GM21367 (cell line): Measurements from ENCODE around the gene GABPB1.
A peak's percentile ranks its signal among the peaks of the same experiment; 100 is the strongest.

Experiments used
- ATAC-seq: cut with Tn5 transposase; IDR thresholded peaks from one replicate; pipeline ENCODE4 v1.9.1; 2021; ENCODE audit not compliant: unreplicated experiment

Gene GABPB1

DNA sequence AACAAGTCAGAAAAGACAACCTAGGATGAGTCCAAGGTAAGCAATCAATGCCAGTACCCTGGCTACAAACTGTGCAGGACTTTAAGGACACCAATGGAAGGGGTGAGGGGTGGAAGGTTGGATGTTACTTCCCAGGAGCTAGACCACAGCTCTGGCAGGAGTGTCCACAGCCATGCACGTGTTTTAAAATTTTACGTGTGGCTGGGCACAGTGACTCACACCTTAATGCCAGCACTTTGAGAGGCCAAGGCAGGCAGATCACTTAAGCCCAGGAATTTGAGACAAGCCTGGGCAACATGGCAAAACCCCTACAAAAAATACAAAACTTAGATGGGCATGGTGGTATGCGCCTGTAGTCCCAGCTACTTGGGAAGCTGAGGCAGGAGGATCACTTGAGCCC lies 74.7 kb downstream of the GABPB1 start:
- no peak for ATAC-seq

DNA sequence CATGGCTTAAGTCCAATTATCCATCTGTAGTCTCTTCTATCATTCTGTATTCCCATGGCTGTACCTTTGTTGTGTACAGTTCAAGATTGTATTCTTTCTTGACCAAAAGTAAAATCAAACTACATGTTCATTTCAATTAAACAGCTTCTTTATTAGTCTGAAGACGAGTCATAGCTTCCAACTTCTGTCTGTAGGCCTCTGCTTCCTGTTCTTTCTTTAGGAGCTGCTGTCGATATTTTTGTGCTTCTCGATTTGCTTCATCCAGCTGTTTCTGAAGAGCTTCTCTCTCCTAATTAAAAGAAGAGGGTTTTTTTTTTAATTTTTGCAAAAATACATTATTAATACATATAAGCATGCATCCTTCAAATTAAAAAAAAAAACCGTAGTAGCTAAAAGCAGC lies 76.5 kb downstream of the GABPB1 start:
- no peak for ATAC-seq

DNA sequence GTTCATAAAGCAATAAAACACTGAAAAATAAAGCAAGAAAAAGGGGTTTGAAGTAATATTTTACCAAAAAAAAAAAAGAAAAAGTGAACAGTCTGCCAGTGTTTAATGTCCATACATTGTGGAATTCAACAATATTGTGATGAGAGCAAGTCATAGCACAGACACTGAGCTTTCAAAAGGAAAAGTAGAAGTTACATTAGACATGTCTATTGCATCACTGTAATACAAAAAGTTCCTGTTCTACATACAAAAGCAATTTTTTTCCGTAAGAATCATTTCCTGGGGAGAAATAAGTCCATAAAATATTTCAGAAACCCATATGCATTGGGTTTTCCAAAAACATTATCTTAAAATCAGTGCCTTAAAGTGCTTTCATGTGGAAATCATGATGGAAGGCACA lies 77.6 kb downstream of the GABPB1 start:
- no peak for ATAC-seq

DNA sequence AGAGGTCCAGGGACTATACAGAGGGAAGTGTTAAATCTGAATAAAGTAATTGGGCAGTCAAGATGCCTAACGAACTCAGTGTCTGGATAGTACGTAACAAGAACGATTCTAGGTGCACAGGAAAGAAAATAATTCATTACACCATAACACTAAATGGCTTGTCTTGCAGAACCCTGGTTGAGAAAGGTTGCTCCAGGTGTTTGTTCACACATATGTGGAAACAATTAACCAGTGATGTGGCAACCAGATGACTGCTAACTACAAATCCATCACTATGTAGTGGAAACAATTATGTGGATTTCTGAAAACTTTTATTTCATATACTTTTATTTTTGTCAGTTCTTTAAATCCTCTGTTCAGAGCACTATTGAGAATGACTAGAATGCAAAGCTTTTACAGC lies 79.1 kb downstream of the GABPB1 start:
- no peak for ATAC-seq

DNA sequence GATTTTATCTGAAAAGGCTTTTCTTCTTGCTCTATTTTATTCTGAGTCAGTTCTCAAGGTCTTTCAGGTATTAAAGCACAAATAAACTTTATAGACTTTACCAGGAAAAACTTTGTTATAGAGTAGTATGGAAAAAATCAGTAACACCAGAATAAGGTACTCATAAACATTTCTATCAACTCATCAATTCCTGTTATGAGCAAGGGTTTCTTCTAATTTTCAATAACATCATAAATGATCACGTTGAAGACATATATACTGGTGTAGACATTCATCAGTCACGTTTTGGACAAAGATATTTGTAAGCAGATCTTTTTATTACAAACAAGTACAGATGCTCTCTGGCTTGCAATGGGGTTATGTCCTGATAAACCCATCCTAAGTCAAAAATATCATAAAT lies 79.9 kb downstream of the GABPB1 start:
- no peak for ATAC-seq

DNA sequence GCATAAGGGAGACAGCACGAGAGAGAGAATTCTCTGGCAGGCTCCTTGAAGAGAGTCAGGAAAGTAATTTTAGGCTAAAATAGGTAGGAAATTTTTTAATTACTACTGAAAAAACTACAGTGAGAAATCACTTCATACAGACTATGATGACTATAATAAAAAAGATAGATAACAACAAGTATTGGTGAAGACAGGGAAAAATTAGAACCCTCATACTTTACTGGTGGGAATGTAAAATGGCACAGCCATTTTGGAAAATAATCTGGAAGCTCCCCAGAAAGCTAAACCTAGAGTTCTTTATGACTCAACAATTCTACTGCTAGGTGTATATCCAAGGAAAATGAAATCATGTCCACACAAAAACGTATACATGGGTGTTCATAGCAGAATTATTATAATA lies 87.4 kb downstream of the GABPB1 start:
- no peak for ATAC-seq

DNA sequence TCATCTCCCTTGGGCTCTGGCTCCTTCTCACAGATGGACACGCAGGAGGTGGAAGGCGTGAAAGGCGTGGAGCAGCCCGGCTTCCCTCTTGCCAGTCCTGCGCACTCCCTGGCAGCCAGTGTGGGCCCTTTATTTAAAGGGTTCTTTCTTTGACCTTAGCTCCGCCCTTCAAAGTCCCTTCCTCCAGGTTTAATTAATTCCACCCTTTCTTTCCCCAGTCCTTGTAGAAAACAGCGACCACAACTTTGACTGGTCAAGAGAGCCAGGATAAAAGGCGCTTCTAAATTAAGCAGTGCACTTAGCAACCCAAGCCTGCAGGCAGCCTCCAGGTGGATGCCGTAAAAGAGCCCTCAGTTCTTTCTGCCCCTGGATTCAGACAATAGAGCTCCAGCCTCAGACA lies 89.4 kb downstream of the GABPB1 start, which contains the start of gene HDC:
HDC (minus strand) TSS at position 107 of the 400 bp plus-strand sequence; CDS start at position 4, 103 bp downstream.
- ATAC-seq, result no peak

DNA sequence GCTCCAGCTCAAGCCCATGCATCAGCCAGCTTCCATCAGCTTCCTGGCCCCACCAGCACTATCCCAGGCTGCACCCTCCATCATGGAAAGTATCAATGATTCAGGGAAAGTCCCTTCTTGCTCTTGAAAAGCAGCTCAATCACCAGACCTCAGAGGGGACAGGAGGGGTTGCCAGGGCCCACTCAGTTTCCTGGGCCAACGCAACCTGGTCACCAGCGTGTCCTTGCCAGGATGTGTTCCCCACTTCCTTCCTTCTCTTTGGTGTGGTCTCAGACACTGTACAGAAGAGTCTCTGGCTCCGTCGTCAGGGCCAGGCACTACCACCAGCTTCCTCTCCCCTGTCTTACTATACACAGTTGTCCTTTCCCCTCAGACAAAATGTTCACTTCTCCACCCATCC lies 92.5 kb downstream of the GABPB1 start:
- no peak for ATAC-seq

DNA sequence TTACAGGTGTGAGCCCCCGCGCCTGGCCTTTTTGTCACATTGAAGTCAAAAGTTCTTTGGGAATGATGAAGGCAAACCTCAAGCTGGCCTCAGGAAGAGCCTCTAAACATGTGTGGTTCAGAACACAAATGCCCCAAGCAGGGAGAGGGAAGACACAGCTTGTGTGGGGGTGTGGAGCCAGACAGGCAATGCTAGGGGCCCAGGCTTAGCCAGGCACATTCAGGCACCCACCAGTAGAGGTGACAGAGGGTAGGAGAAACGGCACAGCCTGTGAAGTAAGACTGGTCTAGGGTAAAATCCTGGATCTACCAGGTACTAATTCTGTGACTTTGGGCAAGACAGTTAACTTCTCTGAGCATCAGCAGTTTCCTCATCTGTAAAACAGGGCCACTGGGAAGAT lies 93.0 kb downstream of the GABPB1 start:
- ATAC-seq, result no peak

DNA sequence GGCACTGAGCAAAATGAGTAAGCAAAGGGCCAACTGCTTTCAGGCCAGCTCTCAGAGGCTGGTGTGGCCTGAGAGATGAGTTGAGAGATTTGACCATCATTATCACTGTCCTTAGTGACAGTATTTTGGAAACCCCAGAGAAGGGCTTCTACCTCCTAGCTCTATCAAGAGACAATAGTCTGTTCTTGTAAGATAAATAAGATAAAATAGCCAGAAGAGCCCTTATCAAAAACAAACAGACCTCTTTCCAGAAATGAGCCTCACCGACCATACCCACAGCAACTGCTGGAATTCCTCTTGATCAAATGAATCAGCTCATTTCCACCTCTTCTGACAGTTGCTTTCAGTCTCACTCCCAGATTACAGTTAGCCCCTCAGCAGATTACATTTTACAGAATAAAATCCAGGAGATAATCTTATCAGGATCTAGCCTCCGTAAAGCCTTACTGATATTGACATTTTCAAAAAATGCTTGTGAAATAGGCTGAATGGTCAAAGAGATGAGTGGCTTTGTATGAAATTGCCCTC lies 94.0 kb downstream of the GABPB1 start:
- ATAC-seq, result no peak

DNA sequence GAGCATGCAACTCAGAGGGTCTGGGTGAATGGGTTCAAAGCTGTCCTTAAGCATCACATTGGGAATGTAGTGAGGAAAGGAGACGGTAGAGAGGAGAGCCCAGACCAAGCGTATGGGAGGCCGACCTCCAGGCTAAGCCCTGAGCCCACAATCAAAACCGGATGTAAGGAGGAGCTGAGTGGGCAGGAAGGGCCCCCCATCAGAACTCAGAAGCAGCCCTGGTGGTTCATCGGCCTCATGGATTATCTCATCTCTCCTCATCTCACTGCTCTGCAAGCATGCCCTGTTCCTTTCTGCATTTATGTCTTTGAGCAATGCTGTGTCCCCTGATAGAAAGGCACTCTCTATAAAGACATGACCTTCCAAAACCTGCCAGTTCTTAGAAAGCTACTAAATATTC lies 95.7 kb downstream of the GABPB1 start:
- ATAC-seq, result no peak

DNA sequence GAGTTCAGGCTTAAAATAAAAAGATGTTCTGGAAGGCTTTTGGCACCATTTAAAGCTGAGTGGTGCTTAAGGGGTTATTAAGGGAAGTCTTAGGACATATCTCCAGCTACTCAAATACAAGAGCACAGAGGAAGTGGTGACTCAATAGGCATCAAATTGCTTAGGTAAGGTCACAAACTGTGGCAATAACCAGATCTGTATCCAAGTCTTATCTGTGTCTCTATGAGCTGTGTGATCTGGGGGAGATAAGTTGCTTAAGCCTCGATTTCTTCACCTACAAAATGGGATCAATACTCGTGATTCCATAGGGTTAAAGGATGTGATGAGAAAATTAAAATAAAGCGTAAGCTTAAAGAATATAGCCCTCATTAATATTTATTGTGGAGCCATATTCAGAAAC lies 97.1 kb downstream of the GABPB1 start:
- ATAC-seq, result no peak

DNA sequence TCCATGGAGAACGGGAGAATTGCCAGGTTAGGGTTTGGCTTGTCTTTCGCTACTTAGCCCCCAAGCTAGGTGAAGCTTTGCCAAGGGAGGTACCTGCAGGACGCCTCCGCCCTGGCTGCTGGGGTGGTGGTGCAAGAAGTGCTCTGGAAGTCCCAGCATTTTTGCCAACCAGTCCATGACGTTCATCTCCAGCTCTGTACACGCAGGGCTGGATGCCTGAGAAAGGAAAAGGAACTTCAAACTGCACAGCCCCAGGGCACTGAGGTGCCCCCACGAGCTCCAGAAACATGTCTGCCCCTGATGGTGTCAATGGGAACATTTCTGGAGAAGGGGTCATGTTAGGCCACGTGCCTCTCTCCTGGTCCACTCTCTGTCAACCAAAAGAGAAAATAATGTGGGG lies 97.7 kb downstream of the GABPB1 start:
- no peak for ATAC-seq

DNA sequence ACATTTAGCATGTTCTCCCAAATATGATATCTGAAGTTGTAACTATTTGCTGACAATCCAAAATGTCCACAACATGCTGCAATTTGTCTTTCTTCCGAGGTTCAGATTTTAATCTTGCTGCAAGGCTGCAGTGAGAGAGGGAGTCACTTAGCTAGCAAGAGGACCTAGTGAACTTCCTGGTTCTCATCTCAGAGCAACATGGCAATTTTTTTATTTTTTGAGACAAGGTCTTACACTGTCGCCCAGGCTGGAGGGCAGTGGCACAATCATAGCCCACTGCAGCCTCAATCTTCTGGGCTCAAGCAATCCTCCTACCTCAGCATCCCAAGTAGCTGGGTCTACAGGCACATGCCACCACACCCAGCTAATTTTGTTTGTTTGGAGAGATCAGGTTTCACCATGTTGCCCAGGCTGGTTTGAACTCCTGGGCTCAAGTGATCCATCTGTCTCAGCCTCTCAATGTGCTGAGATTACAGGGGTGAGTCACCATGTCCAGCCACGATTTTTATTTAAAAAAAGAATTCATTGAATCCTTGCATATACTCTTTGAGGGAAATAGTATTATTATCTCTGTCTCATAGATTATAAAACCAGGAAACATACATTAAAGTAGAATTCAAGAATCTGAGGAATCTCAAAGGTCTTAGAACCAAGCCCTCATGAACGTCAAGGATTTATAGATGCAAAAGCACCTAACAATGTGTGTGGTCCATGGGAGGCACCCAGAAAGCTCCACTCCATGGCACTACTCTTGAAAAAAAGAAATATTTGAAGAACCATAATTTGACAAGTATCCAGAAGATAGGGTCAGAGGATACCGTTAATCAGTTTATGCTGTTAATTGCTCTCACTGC lies 98.6 kb downstream of the GABPB1 start:
- no peak for ATAC-seq

DNA sequence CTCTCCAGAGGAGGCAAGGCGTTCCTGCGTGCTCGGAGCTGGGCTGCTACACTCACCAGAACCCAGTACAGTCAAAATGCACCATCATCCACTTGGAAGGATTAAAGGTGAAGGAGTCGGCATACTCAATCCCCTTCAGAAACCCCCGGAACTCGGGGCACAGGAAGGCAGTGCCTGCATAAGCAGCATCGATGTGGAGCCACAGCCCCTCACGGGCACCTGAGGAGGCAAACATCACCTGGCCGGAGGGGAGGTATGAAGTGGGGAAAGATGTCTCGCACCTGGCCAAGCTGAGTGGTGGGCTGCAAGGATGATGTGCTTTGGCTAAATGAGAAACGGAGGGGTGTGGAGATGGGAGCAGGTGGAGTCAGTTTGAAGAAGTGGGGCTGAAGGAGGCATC lies 102.4 kb downstream of the GABPB1 start:
- no peak for ATAC-seq

DNA sequence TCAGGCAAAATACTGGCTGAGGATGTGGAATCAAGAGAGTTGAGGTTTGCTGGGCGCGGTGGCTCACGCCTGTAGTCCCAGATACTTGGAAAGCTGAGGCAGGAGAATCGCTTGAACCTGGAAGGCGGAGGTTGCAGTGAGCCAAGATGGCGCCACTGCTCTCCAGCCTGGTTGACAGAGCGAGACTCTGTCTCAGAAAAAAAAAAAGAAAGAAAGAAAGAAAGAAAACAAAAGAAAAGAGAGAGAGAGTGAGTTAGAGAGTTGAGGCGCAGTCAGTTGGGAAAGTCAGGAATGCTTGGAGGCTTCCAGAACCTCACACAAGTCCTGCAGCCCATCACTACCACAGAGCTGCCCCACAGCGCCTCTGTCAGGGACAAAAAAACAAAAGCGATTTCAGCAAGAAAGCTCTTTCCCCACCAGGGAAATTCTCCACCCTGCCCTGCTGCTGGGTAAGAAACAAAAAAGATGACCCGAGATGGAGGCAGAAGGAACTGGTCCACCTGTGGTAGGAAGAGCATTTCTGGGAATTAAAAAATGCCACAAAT lies 103.3 kb downstream of the GABPB1 start:
- no peak for ATAC-seq

DNA sequence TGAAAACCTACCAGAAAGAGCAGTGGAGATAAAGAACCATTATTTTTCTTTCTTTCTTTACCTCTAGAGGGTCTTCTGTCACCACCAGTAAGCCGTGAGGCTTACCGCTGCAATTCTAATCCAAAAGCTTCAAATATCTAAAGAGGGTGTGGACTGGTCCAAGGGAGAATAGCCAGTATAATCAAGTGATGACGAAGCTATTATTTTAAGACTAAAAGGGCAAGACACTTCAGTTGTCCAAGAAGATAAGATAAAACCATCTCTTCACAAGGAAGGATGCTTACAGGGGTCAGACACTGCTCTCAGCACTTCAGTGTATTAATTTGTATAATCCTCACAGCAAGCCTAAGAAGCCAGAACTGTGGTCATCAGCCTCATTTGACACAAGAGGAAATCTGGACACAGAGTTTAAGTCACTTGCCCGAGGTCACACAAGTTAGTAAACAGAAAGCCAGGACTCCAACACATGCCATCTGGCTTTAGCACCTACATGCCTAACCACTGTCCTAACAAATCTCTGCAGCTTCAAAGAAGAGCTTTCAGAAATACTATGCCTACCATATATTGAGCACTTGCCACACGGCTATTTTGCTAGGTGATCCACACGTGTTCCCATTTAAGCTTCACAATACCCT lies 104.1 kb downstream of the GABPB1 start:
- ATAC-seq, result no peak

DNA sequence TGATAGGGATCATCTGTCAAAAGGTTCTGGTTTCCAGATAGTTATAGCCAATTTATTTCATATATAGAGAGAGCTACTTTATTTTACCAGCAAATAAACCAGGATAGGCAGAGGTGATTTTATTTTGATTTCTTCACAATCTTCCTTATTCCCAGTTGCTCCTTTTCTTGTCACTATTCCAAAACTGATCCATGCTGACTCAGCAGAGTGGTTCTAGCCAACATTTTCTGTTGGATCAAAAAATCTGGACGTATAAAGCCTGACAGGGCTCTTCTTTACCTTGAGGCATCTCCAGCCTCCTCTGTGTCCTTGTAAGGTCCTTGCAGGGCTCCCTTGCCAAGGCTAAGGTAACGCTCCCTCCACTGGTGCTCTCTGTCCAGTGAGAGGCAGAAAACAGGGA lies 105.3 kb downstream of the GABPB1 start:
- no peak for ATAC-seq

DNA sequence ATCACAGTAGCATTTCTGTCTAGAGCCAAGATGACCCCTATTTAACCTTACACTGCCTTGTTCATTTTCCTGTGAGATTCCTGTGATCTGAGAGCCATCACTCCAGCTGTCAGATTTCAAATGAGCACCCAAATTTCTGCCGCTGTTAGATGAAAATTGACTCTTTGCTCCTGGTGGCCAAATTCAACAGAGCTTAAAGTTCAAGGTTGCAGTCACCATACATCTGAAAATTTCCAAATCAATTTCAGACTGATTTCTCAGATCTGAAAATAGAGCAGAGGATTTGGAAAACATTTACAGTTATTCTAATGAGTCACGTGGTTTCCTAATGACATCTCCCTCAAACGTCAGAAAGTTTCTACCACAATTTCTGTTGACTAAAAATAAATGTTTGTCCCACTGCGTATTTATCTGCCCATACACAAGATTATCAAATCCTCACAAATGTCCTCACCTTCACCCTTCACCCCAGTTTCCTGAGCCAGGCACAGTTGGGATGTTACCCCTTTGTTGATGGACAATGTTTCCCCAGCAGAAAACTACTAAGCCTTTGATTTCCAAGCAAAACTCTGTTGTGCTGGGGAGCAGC lies 105.9 kb downstream of the GABPB1 start:
- ATAC-seq, result no peak

DNA sequence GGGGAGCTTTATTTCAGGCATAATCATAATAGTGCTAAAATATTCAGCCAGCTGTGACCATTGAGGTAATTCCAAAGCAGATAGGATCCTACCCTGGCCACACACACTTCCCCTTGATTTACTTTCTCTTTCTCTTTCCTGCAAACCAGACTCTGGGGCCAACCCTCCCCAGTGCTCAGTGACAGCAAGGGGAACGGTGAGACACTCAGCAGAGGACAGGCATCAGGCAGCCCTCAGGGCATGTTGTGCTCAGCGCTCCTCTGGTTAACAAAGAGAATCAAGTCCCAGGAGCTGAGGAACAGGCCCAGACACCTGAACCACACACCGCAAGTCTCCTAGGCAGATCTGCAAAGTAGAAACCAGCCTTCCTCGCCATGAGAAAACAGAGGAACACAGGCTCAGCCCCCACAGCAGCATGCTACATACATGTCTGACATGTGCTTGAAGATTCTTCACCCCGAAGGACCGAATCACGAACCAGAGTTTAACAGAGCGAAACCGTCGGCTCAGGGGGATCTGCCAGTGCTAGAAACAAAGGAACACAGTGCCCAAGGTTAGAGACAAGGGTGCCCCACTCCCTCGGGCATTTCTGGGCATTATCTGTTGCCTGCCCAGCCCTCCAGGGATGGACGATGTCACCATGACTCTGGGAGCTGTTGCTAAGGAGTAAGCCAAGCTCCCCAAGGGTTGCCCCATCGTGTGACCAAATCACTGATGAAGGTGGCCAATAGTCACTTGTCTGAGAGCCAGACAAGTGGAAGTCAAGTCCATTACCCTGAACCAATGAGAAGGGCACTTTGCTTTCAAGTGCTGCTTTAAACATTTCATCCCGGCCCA lies 107.0 kb downstream of the GABPB1 start:
- peak; percentile 98 for ATAC-seq

DNA sequence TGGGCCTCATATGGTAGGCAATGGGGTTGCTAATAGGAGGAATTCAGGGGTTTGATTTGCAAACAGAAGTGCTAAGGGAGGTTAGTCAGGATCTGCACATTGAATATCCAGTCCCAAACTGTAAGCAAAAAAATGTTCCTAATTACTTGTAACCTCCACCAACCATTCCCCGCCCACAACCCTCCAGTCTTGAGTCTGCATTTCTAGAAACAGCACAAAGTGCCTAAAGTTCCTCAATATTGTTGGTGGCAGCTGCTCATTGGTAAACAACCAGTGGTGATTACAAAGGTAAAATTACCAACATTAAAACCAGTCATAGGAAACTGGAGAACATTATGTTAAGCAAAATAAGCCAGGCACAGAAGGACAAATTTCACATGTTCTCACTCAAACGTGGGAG lies 108.4 kb downstream of the GABPB1 start:
- ATAC-seq, result no peak
